Activated T-cell treated with anti-CD3 and anti-CD28 coated beads, Interleukin-2, amount 50 U/mL, for 24 hours (primary cell): ENCODE data around the gene COL19A1.

ENCODE experiments used
- DNase-seq: peaks from one replicate; pipeline ENCODE4 v3.0.0-alpha.2; 2020
- H3K27ac Mint-ChIP-seq: 2 replicates; pipeline ENCODE4 v1.8.0; 2020; ENCODE audit warnings: mild to moderate bottlenecking, mixed read lengths
- H3K27me3 Mint-ChIP-seq: 2 replicates; pipeline ENCODE4 v1.8.0; 2020; ENCODE audit warnings: mixed read lengths
- H3K36me3 Mint-ChIP-seq: 2 replicates; pipeline ENCODE4 v1.8.0; 2020; ENCODE audit warnings: low read depth, mixed read lengths
- H3K4me1 Mint-ChIP-seq: 2 replicates; pipeline ENCODE4 v1.8.0; 2020; ENCODE audit warnings: low read depth, mixed read lengths
- H3K4me3 Mint-ChIP-seq: 2 replicates; pipeline ENCODE4 v1.8.0; 2020; ENCODE audit warnings: mild to moderate bottlenecking, moderate library complexity, mixed read lengths
- H3K9me3 Mint-ChIP-seq: 2 replicates; pipeline ENCODE4 v1.8.0; 2020; ENCODE audit warnings: mixed read lengths

The COL19A1 gene

GRCh38 chr6:70113171-70113570 is 246.8 kb downstream of the COL19A1 start:
- DNase-seq = no peak
- Mint-ChIP-seq H3K27me3 (peaks cover 15% of the 10 kb centered on the region), H3K36me3 (no peaks in the 10 kb centered on the region), H3K4me1 (no peaks in the 10 kb centered on the region), H3K9me3 (no peaks in the 10 kb centered on the region), H3K27ac (no peak overlapping the region), H3K4me3 (no peak overlapping the region)

DNA sequence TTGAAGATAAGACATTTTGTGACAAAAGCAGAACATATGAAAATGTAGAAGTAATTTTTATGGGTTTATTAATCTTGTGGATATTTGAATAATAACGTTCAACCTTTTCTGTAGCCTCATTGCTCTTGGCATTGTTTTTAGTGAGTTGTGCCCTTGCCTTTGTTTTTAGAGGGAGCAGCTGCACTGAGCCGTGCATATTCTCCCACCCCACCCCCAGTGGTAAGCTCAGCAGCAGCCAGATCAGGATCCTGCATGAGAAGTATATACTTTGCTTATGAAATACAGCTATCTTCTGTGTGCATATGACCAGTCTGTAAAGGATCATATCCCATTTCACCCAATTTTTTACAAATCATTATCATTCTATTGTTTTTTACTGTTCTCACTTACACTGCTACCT is 252.3 kb downstream of the COL19A1 start:
- Mint-ChIP-seq H3K36me3 (no peaks in the 10 kb centered on the region), H3K4me1 (no peaks in the 10 kb centered on the region), H3K27me3 (peaks cover 3% of the 10 kb centered on the region), H3K4me3 (no peak overlapping the region), H3K9me3 (no peaks in the 10 kb centered on the region), H3K27ac (no peak overlapping the region)
- DNase-seq = no peak

DNA sequence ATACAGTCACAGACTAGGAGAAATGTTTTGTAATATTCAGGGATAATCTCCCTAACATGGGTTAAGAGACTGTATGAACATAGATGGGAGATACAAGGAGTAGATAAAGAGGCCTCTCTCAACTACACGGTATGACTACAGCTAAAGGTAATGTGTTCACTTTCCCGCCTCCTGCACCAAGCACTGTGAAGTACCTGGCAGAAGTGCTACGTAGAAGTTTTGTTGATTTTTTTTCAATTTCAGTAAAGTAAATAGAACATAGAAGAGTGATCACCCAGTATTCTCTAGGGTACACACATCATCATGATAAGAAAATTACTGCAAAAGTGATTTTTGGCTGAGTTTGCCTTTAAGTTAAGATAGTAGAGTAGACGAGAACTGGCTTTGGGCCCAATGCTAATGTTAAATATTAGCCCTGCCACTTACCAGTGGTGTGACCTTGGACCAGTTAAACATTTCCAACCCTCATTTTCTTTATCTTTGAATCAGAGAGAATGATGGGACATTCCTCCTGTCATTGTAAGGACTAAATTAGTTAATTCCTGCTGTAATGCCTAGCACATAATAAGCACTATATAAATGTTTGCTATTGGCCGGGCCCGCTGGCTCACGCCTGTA is 253.0 kb downstream of the COL19A1 start:
- H3K4me3 Mint-ChIP-seq = no peak overlapping the region
- no peak overlapping the region for H3K27ac Mint-ChIP-seq
- no peaks in the 10 kb centered on the region for H3K9me3 Mint-ChIP-seq
- H3K36me3 Mint-ChIP-seq = no peaks in the 10 kb centered on the region
- H3K4me1 Mint-ChIP-seq = no peaks in the 10 kb centered on the region
- DNase-seq = no peak
- H3K27me3 Mint-ChIP-seq = peaks cover 3% of the 10 kb centered on the region

DNA sequence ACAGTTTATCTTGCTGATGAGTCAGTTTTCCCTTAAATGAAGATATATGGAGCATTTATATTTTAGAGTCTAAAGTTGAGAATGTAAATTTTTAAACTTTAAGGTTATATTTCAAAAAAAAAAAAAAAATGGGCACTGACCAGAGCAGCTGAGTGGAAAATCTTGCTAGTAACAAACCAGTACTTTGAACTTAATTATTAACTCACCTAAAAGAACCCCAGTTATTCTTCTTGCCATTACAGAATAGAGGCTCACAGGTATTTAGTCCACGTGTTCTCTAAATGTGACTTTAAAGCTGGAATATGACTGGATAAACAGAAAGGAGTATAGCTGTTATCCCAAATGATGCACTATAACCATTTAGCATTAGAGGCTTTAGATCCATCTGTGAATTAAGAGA is 258.1 kb downstream of the COL19A1 start:
- Mint-ChIP-seq H3K36me3 (no peaks in the 10 kb centered on the region), H3K4me3 (no peak overlapping the region), H3K9me3 (no peaks in the 10 kb centered on the region), H3K4me1 (no peaks in the 10 kb centered on the region), H3K27ac (no peak overlapping the region), H3K27me3 (peaks cover 6% of the 10 kb centered on the region)
- DNase-seq = no peak

GRCh38 chr6:70124882-70125545 is 258.7 kb downstream of the COL19A1 start:
- Mint-ChIP-seq H3K27ac (no peak overlapping the region), H3K27me3 (peaks cover 6% of the 10 kb centered on the region), H3K4me1 (no peaks in the 10 kb centered on the region), H3K9me3 (no peaks in the 10 kb centered on the region), H3K36me3 (no peaks in the 10 kb centered on the region), H3K4me3 (no peak overlapping the region)
- no peak for DNase-seq

DNA sequence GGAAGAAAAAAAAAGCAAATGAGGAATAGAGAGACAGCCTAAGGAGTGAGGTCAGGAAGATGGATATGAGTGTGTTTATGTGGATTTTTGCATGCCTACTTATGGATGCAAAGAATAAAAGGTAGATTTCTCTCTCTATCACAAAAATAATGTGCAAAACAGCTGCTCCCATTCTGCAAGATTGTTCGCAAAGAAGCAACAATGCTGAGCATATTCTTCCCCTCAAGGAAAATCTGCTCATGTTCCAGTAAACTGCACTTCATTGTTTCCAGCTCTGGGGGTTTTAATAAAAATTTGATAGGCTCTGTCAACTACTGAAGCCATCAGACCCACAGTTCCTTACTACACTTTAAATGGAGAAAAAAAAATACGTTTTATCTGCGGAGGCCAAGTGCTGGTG is 259.2 kb downstream of the COL19A1 start:
- Mint-ChIP-seq H3K27me3 (peaks cover 6% of the 10 kb centered on the region), H3K9me3 (no peaks in the 10 kb centered on the region), H3K36me3 (no peaks in the 10 kb centered on the region), H3K4me1 (no peaks in the 10 kb centered on the region), H3K27ac (no peak overlapping the region), H3K4me3 (no peak overlapping the region)
- no peak for DNase-seq

GRCh38 chr6:70129341-70129740 is 263.0 kb downstream of the COL19A1 start:
- Mint-ChIP-seq H3K27me3 (peaks cover 6% of the 10 kb centered on the region), H3K4me1 (no peaks in the 10 kb centered on the region), H3K9me3 (no peaks in the 10 kb centered on the region), H3K4me3 (no peak overlapping the region), H3K27ac (no peak overlapping the region), H3K36me3 (no peaks in the 10 kb centered on the region)
- DNase-seq = no peak

- Mint-ChIP-seq H3K4me3 (no peak overlapping the region), H3K27me3 (no peaks in the 10 kb centered on the region), H3K9me3 (no peaks in the 10 kb centered on the region), H3K4me1 (no peaks in the 10 kb centered on the region), H3K27ac (no peak overlapping the region), H3K36me3 (no peaks in the 10 kb centered on the region)
- no peak for DNase-seq
Observed at GRCh38 chr6:70130865-70131264, 264.5 kb downstream of the COL19A1 start.

GRCh38 chr6:70131528-70131927 is 265.2 kb downstream of the COL19A1 start:
- Mint-ChIP-seq H3K36me3 (no peaks in the 10 kb centered on the region), H3K4me3 (no peak overlapping the region), H3K9me3 (no peaks in the 10 kb centered on the region), H3K27ac (no peak overlapping the region), H3K27me3 (no peaks in the 10 kb centered on the region), H3K4me1 (no peaks in the 10 kb centered on the region)
- no peak for DNase-seq

DNA sequence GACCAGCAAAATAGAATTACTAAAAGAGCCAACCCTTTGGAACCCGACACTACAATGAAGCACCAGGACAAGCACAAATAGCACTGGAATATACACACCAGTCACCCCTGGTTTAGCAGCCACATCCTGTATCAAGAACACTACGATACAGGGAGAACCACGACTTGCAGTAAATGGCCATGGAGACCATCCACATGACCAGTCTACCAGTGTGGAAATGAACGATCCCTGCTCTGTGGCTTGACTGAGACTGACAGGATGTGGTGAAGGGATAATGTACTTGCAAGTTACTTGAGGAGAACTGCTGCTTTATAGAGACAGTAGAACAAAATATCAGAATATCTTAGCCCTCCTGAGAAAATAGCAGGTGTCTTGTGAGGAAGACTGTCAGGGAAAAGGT is 266.9 kb downstream of the COL19A1 start:
- no peak for DNase-seq
- H3K27me3 Mint-ChIP-seq = no peaks in the 10 kb centered on the region
- H3K9me3 Mint-ChIP-seq = no peaks in the 10 kb centered on the region
- H3K4me3 Mint-ChIP-seq = no peak overlapping the region
- H3K4me1 Mint-ChIP-seq = no peaks in the 10 kb centered on the region
- H3K27ac Mint-ChIP-seq = no peak overlapping the region
- H3K36me3 Mint-ChIP-seq = no peaks in the 10 kb centered on the region

DNA sequence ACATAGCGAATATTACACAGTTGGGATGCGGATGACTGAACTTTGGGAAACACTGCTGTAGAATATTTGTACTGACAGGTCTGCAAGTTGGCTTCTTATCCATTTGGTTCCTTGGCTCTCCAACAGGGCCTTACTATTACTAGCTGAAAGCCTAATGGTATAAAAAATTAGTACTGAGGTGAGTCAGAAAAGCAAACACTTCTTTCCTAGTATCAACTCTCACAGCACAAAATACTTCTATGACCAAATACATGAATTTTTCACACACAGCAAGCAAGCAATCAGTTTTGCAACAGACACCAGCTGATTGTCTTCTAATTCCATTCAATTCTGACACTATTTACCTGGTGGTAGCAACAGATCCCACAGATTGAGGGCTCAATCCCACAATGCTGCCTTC is 268.2 kb downstream of the COL19A1 start:
- no peak for DNase-seq
- Mint-ChIP-seq H3K27me3 (no peaks in the 10 kb centered on the region), H3K4me3 (no peak overlapping the region), H3K9me3 (no peaks in the 10 kb centered on the region), H3K36me3 (no peaks in the 10 kb centered on the region), H3K4me1 (no peaks in the 10 kb centered on the region), H3K27ac (no peak overlapping the region)

GRCh38 chr6:70135219-70136160 is 269.1 kb downstream of the COL19A1 start:
- DNase-seq = no peak
- H3K27me3 Mint-ChIP-seq = no peaks in the 10 kb centered on the region
- no peak overlapping the region for H3K4me3 Mint-ChIP-seq
- no peaks in the 10 kb centered on the region for H3K9me3 Mint-ChIP-seq
- H3K4me1 Mint-ChIP-seq = no peaks in the 10 kb centered on the region
- H3K27ac Mint-ChIP-seq = no peak overlapping the region
- H3K36me3 Mint-ChIP-seq = no peaks in the 10 kb centered on the region

- DNase-seq = no peak
- H3K36me3 Mint-ChIP-seq = no peaks in the 10 kb centered on the region
- no peaks in the 10 kb centered on the region for H3K4me1 Mint-ChIP-seq
- no peaks in the 10 kb centered on the region for H3K27me3 Mint-ChIP-seq
- H3K27ac Mint-ChIP-seq = no peak overlapping the region
- no peaks in the 10 kb centered on the region for H3K9me3 Mint-ChIP-seq
- no peak overlapping the region for H3K4me3 Mint-ChIP-seq
Observed at GRCh38 chr6:70136996-70137395, 270.6 kb downstream of the COL19A1 start.

GRCh38 chr6:70140496-70140895 is 274.1 kb downstream of the COL19A1 start:
- H3K27ac Mint-ChIP-seq = no peak overlapping the region
- H3K36me3 Mint-ChIP-seq = no peaks in the 10 kb centered on the region
- no peaks in the 10 kb centered on the region for H3K4me1 Mint-ChIP-seq
- no peak overlapping the region for H3K4me3 Mint-ChIP-seq
- no peak for DNase-seq
- H3K27me3 Mint-ChIP-seq = peaks cover 3% of the 10 kb centered on the region
- peaks cover 3% of the 10 kb centered on the region for H3K9me3 Mint-ChIP-seq

DNA sequence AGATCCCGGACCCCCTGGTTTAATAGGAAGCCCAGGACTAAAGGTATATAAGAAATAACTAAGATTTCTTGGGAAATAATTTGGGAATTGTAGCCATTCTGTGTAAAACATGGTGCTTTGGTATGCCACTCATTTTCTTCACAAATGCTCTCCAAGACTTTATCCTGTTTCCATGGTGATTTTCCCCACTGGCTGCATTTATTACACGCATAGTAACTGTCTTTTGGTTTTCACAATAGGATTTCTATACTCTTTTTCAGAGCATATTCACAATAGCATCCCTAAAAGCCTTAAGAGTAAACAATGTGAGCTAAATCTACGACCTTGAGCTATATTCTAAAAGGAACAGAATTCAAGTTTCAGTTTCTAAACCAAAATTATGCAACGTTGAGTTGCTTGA is 275.7 kb downstream of the COL19A1 start:
- no peaks in the 10 kb centered on the region for H3K4me1 Mint-ChIP-seq
- H3K9me3 Mint-ChIP-seq = peaks cover 3% of the 10 kb centered on the region
- H3K27me3 Mint-ChIP-seq = peaks cover 3% of the 10 kb centered on the region
- no peak overlapping the region for H3K27ac Mint-ChIP-seq
- H3K4me3 Mint-ChIP-seq = no peak overlapping the region
- no peaks in the 10 kb centered on the region for H3K36me3 Mint-ChIP-seq
- DNase-seq = no peak
